ENCODE results near the gene GDAP1L1.
A peak's percentile ranks its signal among the peaks of the same experiment; 100 is the strongest.

Gene GDAP1L1

DNA sequence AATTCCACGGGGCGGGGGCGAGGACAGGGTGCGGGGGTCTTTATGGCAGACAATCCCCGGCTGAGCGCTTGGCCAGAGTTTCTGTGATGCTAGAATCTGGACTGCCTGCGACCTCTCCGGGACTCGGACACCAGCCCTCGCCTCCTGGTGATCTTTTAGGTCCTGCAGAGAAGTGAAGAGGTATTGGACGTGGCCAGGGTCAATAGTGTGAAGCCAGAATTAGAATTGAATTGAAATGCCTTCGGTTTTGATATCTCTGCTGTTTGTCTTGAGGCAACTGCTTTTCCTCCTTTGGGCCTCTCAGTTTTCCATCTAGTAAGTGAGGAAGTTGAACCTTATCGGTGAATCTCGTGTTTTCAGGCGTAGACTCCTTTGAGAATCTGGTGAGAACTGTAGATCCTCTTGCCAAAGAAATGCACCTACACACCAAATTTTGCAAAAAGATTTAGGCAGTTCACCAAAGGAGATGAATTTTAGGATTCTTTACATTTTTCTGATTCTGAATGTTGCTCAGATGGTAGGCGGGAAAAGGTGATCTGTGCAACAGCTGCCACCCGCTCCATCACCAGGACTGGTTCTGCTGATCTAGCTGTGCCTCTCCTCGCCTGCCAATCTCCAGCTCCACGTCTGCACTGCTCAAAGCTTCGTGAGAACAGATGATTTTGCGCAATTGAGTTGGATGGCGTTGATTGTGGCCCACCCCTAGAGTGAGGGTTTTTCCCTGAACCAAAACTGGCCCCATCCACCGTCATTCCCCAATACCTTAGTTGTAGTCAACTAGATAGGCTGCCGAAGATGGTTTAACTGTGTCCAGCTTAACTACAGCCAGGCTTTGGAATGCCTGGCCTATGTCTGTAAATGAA lies 35.7 kb upstream of the GDAP1L1 start:
- TF ChIP-seq, protein P1, sequence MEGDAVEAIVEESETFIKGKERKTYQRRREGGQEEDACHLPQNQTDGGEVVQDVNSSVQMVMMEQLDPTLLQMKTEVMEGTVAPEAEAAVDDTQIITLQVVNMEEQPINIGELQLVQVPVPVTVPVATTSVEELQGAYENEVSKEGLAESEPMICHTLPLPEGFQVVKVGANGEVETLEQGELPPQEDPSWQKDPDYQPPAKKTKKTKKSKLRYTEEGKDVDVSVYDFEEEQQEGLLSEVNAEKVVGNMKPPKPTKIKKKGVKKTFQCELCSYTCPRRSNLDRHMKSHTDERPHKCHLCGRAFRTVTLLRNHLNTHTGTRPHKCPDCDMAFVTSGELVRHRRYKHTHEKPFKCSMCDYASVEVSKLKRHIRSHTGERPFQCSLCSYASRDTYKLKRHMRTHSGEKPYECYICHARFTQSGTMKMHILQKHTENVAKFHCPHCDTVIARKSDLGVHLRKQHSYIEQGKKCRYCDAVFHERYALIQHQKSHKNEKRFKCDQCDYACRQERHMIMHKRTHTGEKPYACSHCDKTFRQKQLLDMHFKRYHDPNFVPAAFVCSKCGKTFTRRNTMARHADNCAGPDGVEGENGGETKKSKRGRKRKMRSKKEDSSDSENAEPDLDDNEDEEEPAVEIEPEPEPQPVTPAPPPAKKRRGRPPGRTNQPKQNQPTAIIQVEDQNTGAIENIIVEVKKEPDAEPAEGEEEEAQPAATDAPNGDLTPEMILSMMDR (IDR thresholded peaks at IDR 0.05): no peak
- H3K27ac ChIP-seq: peak overlapping the region; percentile 94
- H3K4me3 ChIP-seq (ENCODE audit: low read depth, low read length): peak overlapping the region; percentile 89
- H3K36me3 ChIP-seq (ENCODE audit: control insufficient read depth, insufficient read depth, low read length): no peaks in the 10 kb centered on the region
- H3K9ac ChIP-seq: no peak overlapping the region
- peak overlapping the region; percentile 87 for H2AFZ ChIP-seq
- no peaks in the 10 kb centered on the region for H3K9me3 ChIP-seq (ENCODE audit: control insufficient read depth, low read length)
- no peaks in the 10 kb centered on the region for H3K4me1 ChIP-seq
- peaks cover 35% of the 10 kb centered on the region for H3K79me2 ChIP-seq
- peak overlapping the region; percentile 89 for H3K4me2 ChIP-seq (ENCODE audit: low read length)
- H3K27me3 ChIP-seq (ENCODE audit: control insufficient read depth, insufficient read depth, low read length): no peaks in the 10 kb centered on the region

DNA sequence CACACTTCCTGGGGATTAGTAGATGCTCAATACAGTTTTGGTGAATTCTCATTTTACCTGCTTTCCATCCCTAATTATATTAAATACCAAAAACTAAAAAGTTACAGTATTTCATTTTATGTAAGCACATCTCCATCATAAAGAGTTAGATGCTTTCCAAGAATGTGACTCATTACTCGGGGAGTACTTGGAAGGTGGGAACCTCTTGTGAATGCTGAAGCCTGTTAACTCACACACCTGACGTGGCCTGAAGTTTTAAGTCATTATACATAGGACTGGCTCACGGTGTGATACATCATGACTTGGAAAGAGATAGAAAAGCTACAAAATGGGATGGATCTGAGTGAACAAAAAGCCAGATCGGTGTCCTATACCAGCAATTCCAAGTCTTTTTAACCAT lies 34.3 kb upstream of the GDAP1L1 start:
- Histone ChIP-seq H3K27me3 (ENCODE audit: control insufficient read depth, insufficient read depth, low read length) (no peaks in the 10 kb centered on the region), H3K9me3 (ENCODE audit: control insufficient read depth, low read length) (no peaks in the 10 kb centered on the region), H3K27ac (peak overlapping the region; percentile 94), H3K9ac (no peak overlapping the region), H2AFZ (no peak overlapping the region), H3K36me3 (ENCODE audit: control insufficient read depth, insufficient read depth, low read length) (no peaks in the 10 kb centered on the region), H3K4me1 (no peaks in the 10 kb centered on the region), H3K4me3 (ENCODE audit: low read depth, low read length) (no peak overlapping the region), H3K79me2 (peaks cover 38% of the 10 kb centered on the region), H3K4me2 (ENCODE audit: low read length) (no peak overlapping the region)
- TF ChIP-seq, protein P1 (IDR thresholded peaks at IDR 0.05): no peak

DNA sequence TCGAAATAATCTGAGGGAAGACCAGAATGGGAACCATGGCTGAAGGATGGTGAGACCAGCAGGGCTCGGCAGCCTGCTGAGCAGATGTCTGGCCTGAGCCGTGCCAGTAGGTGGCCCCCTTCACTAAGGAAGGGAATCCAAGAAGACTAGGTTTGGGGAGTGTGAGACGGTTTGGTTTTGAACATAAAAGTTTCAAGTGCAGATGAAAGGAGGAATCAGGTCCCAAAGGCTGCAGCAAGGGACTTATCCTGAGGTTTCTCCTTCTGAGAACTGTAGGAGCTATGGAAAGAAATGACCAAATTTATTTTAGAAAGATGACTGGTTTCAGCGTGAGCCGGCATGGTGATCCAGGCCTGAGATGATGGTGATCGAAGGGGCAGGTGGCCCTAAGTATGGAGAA lies 32.0 kb upstream of the GDAP1L1 start:
- Histone ChIP-seq H3K27ac (no peak overlapping the region), H3K9me3 (ENCODE audit: control insufficient read depth, low read length) (no peaks in the 10 kb centered on the region), H3K79me2 (peaks cover 20% of the 10 kb centered on the region), H3K36me3 (ENCODE audit: control insufficient read depth, insufficient read depth, low read length) (no peaks in the 10 kb centered on the region), H3K9ac (no peak overlapping the region), H3K4me1 (no peaks in the 10 kb centered on the region), H3K4me2 (ENCODE audit: low read length) (no peak overlapping the region), H3K4me3 (ENCODE audit: low read depth, low read length) (no peak overlapping the region), H3K27me3 (ENCODE audit: control insufficient read depth, insufficient read depth, low read length) (no peaks in the 10 kb centered on the region), H2AFZ (no peak overlapping the region)
- TF ChIP-seq, protein P1 (IDR thresholded peaks at IDR 0.05): peak; percentile 82

DNA sequence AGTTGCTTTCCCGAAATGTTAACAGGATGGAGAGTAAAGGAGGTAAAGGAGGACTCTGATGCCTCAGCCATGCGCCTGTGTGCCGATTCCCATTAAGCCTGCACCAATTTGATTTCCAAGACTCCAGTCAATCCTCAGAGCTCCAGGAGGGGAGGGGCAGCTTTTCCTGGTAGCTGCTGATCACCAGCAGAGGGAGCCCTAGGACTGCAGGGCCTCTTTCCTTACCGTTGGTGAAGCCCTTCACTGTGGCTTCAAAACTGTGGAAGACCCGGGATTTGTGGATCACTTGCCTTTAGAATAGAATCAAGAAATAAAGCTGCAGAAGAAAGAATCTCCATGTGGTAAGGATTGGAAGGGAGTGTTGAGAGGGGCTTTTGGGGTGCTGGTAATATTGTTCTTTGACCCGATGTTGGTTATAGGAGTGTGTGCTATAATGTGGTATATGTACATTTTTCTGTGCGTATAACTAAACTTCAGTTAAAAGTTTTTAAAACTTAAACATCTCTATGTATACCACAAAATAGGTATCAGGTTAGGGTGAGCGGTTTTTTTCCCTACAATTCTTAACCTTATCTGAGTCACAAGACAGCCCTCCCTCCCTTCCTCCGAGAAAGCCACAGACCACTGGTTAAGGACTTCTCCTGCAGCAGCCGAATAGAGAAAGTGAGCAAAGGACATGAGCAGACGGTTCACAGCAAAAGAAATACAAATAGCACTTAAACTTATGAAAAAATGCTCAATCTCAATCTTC lies 29.6 kb upstream of the GDAP1L1 start:
- H3K27ac ChIP-seq: no peak overlapping the region
- H3K4me1 ChIP-seq: no peaks in the 10 kb centered on the region
- H3K4me3 ChIP-seq (ENCODE audit: low read depth, low read length): no peak overlapping the region
- H3K27me3 ChIP-seq (ENCODE audit: control insufficient read depth, insufficient read depth, low read length): no peaks in the 10 kb centered on the region
- H3K79me2 ChIP-seq: peaks cover 19% of the 10 kb centered on the region
- TF ChIP-seq, protein P1 (IDR thresholded peaks at IDR 0.05): peak; percentile 98
- H3K9me3 ChIP-seq (ENCODE audit: control insufficient read depth, low read length): no peaks in the 10 kb centered on the region
- no peaks in the 10 kb centered on the region for H3K36me3 ChIP-seq (ENCODE audit: control insufficient read depth, insufficient read depth, low read length)
- no peak overlapping the region for H3K9ac ChIP-seq
- H2AFZ ChIP-seq: no peak overlapping the region
- H3K4me2 ChIP-seq (ENCODE audit: low read length): no peak overlapping the region
